RWPE1 (cell line): Measurements from ENCODE around the gene RNF44.

Experiments
- CTCF ChIA-PET: fragments of 350-600 bp; sonication (Branson Sonifier 250); formaldehyde crosslinking; extraction: SDS; loops from one replicate; lab custom pipeline; 2021; lab: Yijun Ruan, JAX
- POLR2A ChIA-PET: fragments of 400-600 bp; formaldehyde crosslinking; extraction: SDS; loops from one replicate; lab custom pipeline; 2020; ENCODE audit warnings: antibody characterized with exemption; ENCODE audit not compliant: low non-redundant PET; lab: Yijun Ruan, JAX
- DNase-seq: peaks from one replicate; pipeline ENCODE4 v3.0.0; 2012; ENCODE audit warnings: low spot score
- H3K27ac ChIP-seq: fragments of 450-650 bp; 2 replicates; pipeline ENCODE4 v1.5.1; 2017
- TF ChIP-seq, protein P1 (sequence below): fragments of 450-650 bp; conservative IDR thresholded peaks from 2 replicates; pipeline ENCODE4 v1.5.1; 2017; ENCODE audit warnings: low read depth, mild to moderate bottlenecking

Gene RNF44

DNA sequence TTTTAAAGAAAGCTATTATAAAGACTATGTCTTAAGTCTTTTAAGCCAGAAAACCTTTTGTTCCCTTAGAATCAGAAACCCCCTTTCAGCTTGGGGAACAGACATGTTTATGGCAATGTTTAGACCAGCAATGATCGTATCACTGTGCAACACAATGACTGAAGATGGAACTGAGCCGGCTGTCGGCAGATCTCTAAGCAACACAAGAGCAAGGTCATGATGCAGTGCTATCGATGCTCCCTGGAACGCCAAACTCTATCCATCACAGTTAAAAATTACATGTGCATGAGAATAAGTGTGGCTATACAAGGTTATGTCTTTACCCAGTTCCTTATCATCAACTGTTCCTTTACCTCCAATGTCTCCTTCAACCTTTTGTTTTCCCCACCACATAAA lies 1.8 kb upstream of the RNF44 start:
- ChIA-PET POLR2A (no interaction called here), CTCF (interaction anchor here (0.5 to 1.2 kb wide), 4 partner anchors 40 to 1619 kb away, joined by 3 to 5 read pairs (median 4); partner anchors contain the start of gene FAF2)
- TF ChIP-seq, protein P1, sequence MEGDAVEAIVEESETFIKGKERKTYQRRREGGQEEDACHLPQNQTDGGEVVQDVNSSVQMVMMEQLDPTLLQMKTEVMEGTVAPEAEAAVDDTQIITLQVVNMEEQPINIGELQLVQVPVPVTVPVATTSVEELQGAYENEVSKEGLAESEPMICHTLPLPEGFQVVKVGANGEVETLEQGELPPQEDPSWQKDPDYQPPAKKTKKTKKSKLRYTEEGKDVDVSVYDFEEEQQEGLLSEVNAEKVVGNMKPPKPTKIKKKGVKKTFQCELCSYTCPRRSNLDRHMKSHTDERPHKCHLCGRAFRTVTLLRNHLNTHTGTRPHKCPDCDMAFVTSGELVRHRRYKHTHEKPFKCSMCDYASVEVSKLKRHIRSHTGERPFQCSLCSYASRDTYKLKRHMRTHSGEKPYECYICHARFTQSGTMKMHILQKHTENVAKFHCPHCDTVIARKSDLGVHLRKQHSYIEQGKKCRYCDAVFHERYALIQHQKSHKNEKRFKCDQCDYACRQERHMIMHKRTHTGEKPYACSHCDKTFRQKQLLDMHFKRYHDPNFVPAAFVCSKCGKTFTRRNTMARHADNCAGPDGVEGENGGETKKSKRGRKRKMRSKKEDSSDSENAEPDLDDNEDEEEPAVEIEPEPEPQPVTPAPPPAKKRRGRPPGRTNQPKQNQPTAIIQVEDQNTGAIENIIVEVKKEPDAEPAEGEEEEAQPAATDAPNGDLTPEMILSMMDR: no peak
- H3K27ac ChIP-seq: peak overlapping the region; percentile 94
- DNase-seq: no peak

DNA sequence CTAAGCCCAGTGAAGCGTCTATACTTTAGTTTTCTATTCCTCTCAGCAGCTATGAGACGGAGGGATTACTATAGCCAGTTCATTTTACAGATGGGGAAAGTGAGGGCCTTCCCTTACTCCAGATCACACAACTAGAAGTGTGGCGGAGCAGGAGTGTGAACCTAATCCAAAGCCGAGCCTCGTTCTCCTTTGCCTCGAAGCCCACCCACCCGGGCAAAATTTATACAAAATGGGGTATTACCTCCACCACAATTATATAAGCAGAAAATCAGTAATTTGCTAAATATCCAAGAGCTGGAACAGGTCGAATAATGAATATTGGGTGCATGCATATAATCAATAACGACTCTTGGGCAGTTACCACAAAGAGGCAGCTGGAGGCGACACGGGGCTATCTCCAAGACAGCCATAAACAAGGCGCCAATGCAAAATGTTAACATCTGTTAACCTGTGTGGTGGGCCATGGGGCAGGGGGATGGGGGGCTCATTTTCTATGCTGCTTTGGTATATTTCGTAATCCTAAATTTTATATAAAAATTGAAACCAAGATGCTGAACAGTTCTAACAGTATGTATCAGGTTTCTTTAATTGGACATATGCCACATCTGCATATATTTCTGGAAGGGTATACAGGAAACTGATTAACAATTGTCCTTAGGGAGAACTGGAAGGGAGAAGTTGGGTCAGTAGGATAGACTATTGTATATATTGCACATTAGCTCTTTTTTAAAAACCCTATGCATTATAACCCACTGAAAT lies 1.2 kb upstream of the RNF44 start:
- peak overlapping the region; percentile 96 for H3K27ac ChIP-seq
- TF ChIP-seq, protein P1: no peak
- no peak for DNase-seq
- POLR2A ChIA-PET: interaction anchor here (0.5 to 1.4 kb wide), 3 partner anchors 10 to 587 kb away, joined by 3 to 4 read pairs (median 3); no protein-coding TSS in a partner anchor
- CTCF ChIA-PET: interaction anchor here (0.9 to 1.6 kb wide), 3 partner anchors 41 to 122 kb away, joined by 3 read pairs; partner anchors contain the start of gene CLTB

DNA sequence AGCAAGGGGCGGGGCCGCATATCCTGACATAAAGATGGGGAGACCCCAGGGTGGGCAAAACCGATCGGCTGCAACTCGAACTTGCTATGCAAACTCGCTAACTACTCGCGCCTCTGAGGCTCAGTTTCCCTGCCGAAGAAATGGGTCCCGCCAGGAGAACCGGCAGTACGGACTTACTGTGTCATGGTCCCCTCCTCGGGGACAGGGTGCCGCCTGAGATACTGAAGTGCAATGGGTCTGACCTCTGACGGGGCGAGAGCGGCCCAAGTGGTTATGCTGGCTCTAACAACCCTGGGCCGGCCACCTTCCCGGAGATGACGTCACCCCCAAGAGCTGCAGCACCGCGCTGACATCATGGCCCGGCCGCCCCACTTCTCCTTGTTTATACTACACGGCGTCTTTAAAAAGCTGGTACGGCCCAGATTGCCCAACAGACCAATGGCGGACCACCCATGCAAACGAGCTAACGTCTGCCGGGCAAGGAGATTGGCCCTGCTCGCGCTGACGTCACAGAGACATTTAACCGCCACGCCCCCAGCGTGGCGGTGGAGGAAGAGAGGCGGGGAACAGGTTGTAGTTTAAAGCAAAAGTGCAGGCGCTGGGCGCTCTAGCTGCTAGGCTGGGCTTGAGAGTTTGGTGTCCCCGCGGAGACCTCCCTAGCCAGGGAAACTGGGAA lies 490 bp upstream of the RNF44 start:
- peak; percentile 97 for DNase-seq
- TF ChIP-seq, protein P1: no peak
- H3K27ac ChIP-seq: peak overlapping the region; percentile 96
- ChIA-PET POLR2A (interaction anchor here (0.5 to 1.4 kb wide), 5 partner anchors 9 to 588 kb away, joined by 3 to 4 read pairs (median 3); no protein-coding TSS in a partner anchor), CTCF (interaction anchor here (0.5 to 1.6 kb wide), 3 partner anchors 72 to 121 kb away, joined by 3 read pairs; partner anchors contain the start of gene CLTB)

DNA sequence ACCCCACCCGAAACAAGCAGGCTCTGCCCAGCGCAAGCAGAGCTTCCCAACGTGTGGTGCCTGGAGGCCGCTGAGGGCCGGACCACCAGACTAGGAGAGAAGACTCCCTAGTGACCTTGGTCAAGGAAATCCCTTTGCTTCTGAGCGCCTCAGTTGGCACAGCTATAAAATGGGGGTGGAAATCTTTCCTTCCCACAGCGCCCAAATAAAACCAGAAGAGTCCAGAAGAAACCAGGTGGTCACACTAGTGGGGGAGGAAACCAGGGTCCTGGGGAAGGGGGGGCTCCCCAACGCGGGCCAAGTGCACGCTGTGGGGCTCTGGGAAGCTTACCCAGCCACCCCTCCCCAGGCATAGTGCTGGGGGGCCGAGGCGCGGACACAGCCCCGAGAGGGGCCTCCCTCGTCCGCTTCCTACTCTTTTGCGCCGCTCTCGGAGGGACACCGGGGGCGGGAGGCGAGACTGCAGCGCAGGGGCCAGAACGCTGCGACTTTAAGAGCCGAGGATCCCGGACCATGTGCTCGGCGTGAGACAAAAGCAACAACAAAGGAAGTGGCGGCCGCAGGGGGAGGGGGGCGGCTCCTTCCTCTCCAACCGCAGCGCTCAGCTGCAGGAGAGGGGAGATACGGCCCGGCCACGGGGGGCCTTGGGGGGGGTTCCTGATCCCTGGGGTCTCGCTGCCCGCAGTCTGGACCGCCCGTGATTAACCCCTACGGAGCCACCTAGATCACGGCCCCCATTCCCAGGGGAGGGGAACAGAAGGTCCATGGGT lies 885 bp downstream of the RNF44 start:
- H3K27ac ChIP-seq: peak overlapping the region; percentile 96
- CTCF ChIA-PET: interaction anchor here (0.5 to 1.6 kb wide), 6 partner anchors 16 to 120 kb away, joined by 3 to 6 read pairs (median 4); partner anchors contain the start of gene FAF2
- POLR2A ChIA-PET: interaction anchor here (0.6 to 1.1 kb wide), 4 partner anchors 39 to 97 kb away, joined by 3 to 4 read pairs (median 3); no protein-coding TSS in a partner anchor
- DNase-seq: peak; percentile 80
- TF ChIP-seq, protein P1: no peak

DNA sequence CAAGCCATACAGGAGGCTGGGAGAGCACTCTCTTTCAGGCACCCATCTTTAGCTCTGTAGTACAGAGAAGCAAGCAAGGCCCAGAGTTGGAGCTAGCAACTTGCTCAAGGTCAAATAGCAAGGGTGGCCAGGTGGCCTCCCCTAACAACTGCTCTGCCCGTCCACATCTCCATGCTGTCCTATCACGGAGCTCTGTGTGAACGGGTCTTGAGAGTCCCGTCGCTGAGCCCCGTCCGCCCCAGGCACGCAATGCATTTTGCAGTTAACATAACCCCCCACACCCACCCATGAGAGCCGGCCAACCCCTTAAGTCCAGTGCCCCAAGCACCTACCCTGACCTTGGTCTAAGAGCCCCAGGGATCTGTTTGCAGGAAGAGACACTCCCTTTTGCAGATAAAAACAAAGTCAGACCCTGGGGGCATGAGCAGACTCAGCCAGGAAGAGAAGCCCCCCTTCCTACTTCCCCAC lies 1.5 kb downstream of the RNF44 start:
- DNase-seq: no peak
- TF ChIP-seq, protein P1: no peak
- ChIA-PET CTCF (interaction anchor here (0.5 to 1.6 kb wide), 5 partner anchors 15 to 119 kb away, joined by 3 to 6 read pairs (median 4); partner anchors contain the start of gene FAF2), POLR2A (interaction anchor here (0.7 to 1.1 kb wide), 4 partner anchors 13 to 98 kb away, joined by 3 to 4 read pairs (median 4); partner anchors contain the start of gene CDHR2)
- H3K27ac ChIP-seq: peak overlapping the region; percentile 96
